ENCODE data around the gene XPNPEP2. TPM values are rescaled to one million over a fixed set of nuclear protein-coding genes. Genes with fewer than 3 reads are reported as not detected.

XPNPEP2 gene
- total RNA-seq, 1 experiment from 2014 or later: 0.11 TPM

DNA sequence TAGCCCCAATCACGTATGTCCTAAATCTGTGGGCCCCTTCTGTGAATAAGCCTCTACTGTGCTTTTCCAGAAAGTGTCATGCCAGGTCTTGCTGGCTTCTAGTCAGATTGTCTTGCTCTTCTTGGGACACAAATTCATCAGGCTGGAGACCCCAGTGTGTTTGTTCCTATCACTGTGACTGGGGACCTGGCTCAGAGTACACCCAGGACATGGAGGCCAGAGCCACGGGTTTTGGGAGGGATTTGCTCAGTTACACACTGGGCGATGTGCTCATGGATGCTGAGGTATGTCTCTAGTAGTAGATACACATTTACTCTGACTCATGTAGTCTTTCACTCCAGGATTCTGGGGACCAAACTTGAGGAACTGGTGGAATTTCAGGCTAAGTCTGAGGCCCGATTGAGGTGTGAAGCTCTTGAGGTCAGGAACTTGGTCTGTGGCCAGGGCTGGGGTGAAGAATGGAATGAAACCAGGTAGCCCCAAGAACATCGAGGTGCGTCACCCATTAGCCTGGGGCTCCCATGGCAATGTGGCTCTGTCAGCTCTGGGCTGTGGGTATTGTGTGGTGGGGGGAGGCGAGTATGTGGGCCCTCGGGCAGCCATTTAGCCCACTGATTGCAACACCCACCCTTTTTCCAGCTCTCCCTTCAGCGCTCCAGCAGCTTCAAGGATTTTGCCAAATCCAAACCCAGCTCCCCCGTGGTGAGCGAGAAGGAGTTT is 48.7 kb downstream of the XPNPEP2 start:
- H3K4me3 Mint-ChIP-seq: no peak overlapping the region
- no peak for ATAC-seq
- no peak overlapping the region for H3K27ac Mint-ChIP-seq
- DNase-seq (ENCODE audit: low spot score): no peak
- no peaks in the 10 kb centered on the region for H3K9me3 Mint-ChIP-seq
- no peaks in the 10 kb centered on the region for H3K27me3 Mint-ChIP-seq (ENCODE audit: low read depth)
- no peaks in the 10 kb centered on the region for H3K4me1 Mint-ChIP-seq
- no peaks in the 10 kb centered on the region for H3K36me3 Mint-ChIP-seq
- ChIA-PET CTCF (no interaction called here), POLR2A (interaction anchor here (0.6 kb wide), 1 partner anchor 22 kb away, joined by 4 read pairs; no protein-coding TSS in a partner anchor)
- no peak for TF ChIP-seq IRF2 (CRISPR knock-in tag; IDR thresholded peaks at IDR 0.05; ENCODE audit: borderline replicate concordance, low read depth)
- no peak for TF ChIP-seq ZNF219 (CRISPR knock-in tag; IDR thresholded peaks at IDR 0.05; ENCODE audit: borderline replicate concordance)
- TF ChIP-seq RORB (CRISPR knock-in tag; IDR thresholded peaks at IDR 0.05): no peak
- no peak for TF ChIP-seq E2F1 (CRISPR knock-in tag; IDR thresholded peaks at IDR 0.05)
- TF ChIP-seq, protein P1, sequence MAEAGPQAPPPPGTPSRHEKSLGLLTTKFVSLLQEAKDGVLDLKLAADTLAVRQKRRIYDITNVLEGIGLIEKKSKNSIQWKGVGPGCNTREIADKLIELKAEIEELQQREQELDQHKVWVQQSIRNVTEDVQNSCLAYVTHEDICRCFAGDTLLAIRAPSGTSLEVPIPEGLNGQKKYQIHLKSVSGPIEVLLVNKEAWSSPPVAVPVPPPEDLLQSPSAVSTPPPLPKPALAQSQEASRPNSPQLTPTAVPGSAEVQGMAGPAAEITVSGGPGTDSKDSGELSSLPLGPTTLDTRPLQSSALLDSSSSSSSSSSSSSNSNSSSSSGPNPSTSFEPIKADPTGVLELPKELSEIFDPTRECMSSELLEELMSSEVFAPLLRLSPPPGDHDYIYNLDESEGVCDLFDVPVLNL (CRISPR knock-in tag; IDR thresholded peaks at IDR 0.05; ENCODE audit: borderline replicate concordance, low read depth): no peak
- TF ChIP-seq ZNF416 (CRISPR knock-in tag; IDR thresholded peaks at IDR 0.05): no peak
- no peak for TF ChIP-seq MYBL2 (CRISPR knock-in tag; IDR thresholded peaks at IDR 0.05)
- TF ChIP-seq GABPB1 (CRISPR knock-in tag; IDR thresholded peaks at IDR 0.05): no peak
- TF ChIP-seq CTCF (IDR thresholded peaks at IDR 0.05): no peak
- no peak for TF ChIP-seq NFATC4 (CRISPR knock-in tag; IDR thresholded peaks at IDR 0.05)
- TF ChIP-seq ATF1 (CRISPR knock-in tag; IDR thresholded peaks at IDR 0.05): no peak

- no peaks in the 10 kb centered on the region for H3K36me3 Mint-ChIP-seq
- no peak for TF ChIP-seq ATF3 (CRISPR knock-in tag; conservative IDR thresholded peaks at IDR 0.05)
- TF ChIP-seq PREB (CRISPR knock-in tag; IDR thresholded peaks at IDR 0.05; ENCODE audit: borderline replicate concordance): no peak
- no peak for TF ChIP-seq ZNF396 (CRISPR knock-in tag; IDR thresholded peaks at IDR 0.05; ENCODE audit: borderline replicate concordance)
- TF ChIP-seq SOX15 (CRISPR knock-in tag; IDR thresholded peaks at IDR 0.05): no peak
- no peak for TF ChIP-seq GTF2I (CRISPR knock-in tag; conservative IDR thresholded peaks at IDR 0.05)
- no peak for TF ChIP-seq CBFB (CRISPR knock-in tag; IDR thresholded peaks at IDR 0.05; ENCODE audit: low read depth)
- TF ChIP-seq ZNF121 (CRISPR knock-in tag; IDR thresholded peaks at IDR 0.05): no peak
- no peak for TF ChIP-seq GABPB1 (CRISPR knock-in tag; IDR thresholded peaks at IDR 0.05)
- TF ChIP-seq HMGA2 (CRISPR knock-in tag; IDR thresholded peaks at IDR 0.05): no peak
- TF ChIP-seq, protein P2, sequence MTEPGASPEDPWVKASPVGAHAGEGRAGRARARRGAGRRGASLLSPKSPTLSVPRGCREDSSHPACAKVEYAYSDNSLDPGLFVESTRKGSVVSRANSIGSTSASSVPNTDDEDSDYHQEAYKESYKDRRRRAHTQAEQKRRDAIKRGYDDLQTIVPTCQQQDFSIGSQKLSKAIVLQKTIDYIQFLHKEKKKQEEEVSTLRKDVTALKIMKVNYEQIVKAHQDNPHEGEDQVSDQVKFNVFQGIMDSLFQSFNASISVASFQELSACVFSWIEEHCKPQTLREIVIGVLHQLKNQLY (CRISPR knock-in tag; IDR thresholded peaks at IDR 0.05): no peak
- TF ChIP-seq SP1 (CRISPR knock-in tag; conservative IDR thresholded peaks at IDR 0.05): no peak
- no peak for TF ChIP-seq SMAD3 (CRISPR knock-in tag; IDR thresholded peaks at IDR 0.05; ENCODE audit: borderline replicate concordance)
- TF ChIP-seq GRHL2 (CRISPR knock-in tag; IDR thresholded peaks at IDR 0.05; ENCODE audit: insufficient replicate concordance, severe bottlenecking): no peak
- TF ChIP-seq MXD4 (CRISPR knock-in tag; IDR thresholded peaks at IDR 0.05; ENCODE audit: borderline replicate concordance): no peak
- no peak for DNase-seq (ENCODE audit: low spot score)
- no peak overlapping the region for H3K27ac Mint-ChIP-seq
- H3K9me3 Mint-ChIP-seq: no peaks in the 10 kb centered on the region
- ChIA-PET CTCF (no interaction called here), POLR2A (no interaction called here)
- ATAC-seq: no peak
- H3K27me3 Mint-ChIP-seq (ENCODE audit: low read depth): no peaks in the 10 kb centered on the region
- H3K4me1 Mint-ChIP-seq: no peaks in the 10 kb centered on the region
- no peak overlapping the region for H3K4me3 Mint-ChIP-seq
Observed at GRCh38 chrX:129788527-129788926, 49.7 kb downstream of the XPNPEP2 start.
